Activated CD4-positive, CD25-positive, alpha-beta regulatory T cell treated with anti-CD3 and anti-CD28 coated beads, Interleukin-2, amount 50 U/mL, for 16 hours (primary cell): ENCODE measurements around the gene GDF9.

Experiments
- DNase-seq: peaks from one replicate; pipeline ENCODE4 v3.0.0-alpha.2; 2020; ENCODE audit warnings: low read depth, low spot score

Gene GDF9

GRCh38 chr5:132838516-132839282 lies 27.6 kb downstream of the GDF9 start:
- DNase-seq = no peak

GRCh38 chr5:132837868-132838267 lies 28.4 kb downstream of the GDF9 start:
- no peak for DNase-seq

- DNase-seq = no peak
Observed at GRCh38 chr5:132836852-132837251, 29.4 kb downstream of the GDF9 start.

- DNase-seq = no peak
Observed at GRCh38 chr5:132834057-132834456, 32.2 kb downstream of the GDF9 start.

GRCh38 chr5:132832612-132833011 lies 33.7 kb downstream of the GDF9 start:
- no peak for DNase-seq

- no peak for DNase-seq
Observed at GRCh38 chr5:132831095-132831860, 35.0 kb downstream of the GDF9 start.

- no peak for DNase-seq
Observed at GRCh38 chr5:132830436-132831094, 35.7 kb downstream of the GDF9 start, which contains the start of gene SHROOM1. SHROOM1 (minus strand) TSS chr5:132830647; CDS start chr5:132826140, 4,507 bp downstream.

- peak; percentile 28 for DNase-seq
Observed at GRCh38 chr5:132829742-132830435, 36.4 kb downstream of the GDF9 start.

GRCh38 chr5:132828846-132829494 lies 37.3 kb downstream of the GDF9 start:
- DNase-seq = no peak

- no peak for DNase-seq
Observed at GRCh38 chr5:132827943-132828673, 38.2 kb downstream of the GDF9 start.

- DNase-seq = no peak
Observed at GRCh38 chr5:132826424-132827082, 39.7 kb downstream of the GDF9 start.

- no peak for DNase-seq
Observed at GRCh38 chr5:132825834-132826391, 40.4 kb downstream of the GDF9 start.

GRCh38 chr5:132825033-132825833 lies 41.0 kb downstream of the GDF9 start:
- no peak for DNase-seq

- no peak for DNase-seq
Observed at GRCh38 chr5:132824426-132824825, 41.8 kb downstream of the GDF9 start.

- no peak for DNase-seq
Observed at GRCh38 chr5:132823481-132824050, 42.7 kb downstream of the GDF9 start.

GRCh38 chr5:132822650-132823480 lies 43.4 kb downstream of the GDF9 start:
- DNase-seq = no peak

- no peak for DNase-seq
Observed at GRCh38 chr5:132821791-132822190, 44.5 kb downstream of the GDF9 start.

GRCh38 chr5:132821350-132821749 lies 44.9 kb downstream of the GDF9 start:
- DNase-seq = no peak
